Melanocyte of skin (primary cell): ENCODE results near the gene CHRNB1. TPM values are rescaled to one million over a fixed set of nuclear protein-coding genes. Genes with fewer than 3 reads are reported as not detected.

Experiments
- total RNA-seq, 2 donors: library from RNA; depleted of rRNA; stranded (reverse); fragments of >200 nt; gene quantifications; 2 replicates each; pipeline ENCODE4 v1.2.3, GENCODE V29; 2012

Gene CHRNB1
- 1 to 10 TPM; 5.5 to 5.7 TPM for total RNA-seq

GRCh38 chr17:7444682-7445618, at the start of gene CHRNB1:
TSS of gene CHRNB1 (plus strand) at chr17:7445061. CDS start at chr17:7445128, 67 bp downstream.

GRCh38 chr17:7403977-7404736, 40.7 kb upstream of the CHRNB1 start, which contains the start of gene TMEM256:
TSS of gene TMEM256 (minus strand) at chr17:7404097. CDS start at chr17:7404084, 13 bp downstream.

GRCh38 chr17:7407485-7408251, 37.2 kb upstream of the CHRNB1 start, which contains the start of gene NLGN2:
TSS of gene NLGN2 (plus strand) at chr17:7407845. CDS start at chr17:7408256, 411 bp downstream.

GRCh38 chr17:7419819-7420610, 24.8 kb upstream of the CHRNB1 start, which contains the start of gene SPEM1:
TSS of gene SPEM1 (plus strand) at chr17:7420324. CDS start at chr17:7420385, 61 bp downstream.

GRCh38 chr17:7425316-7425715, 19.5 kb upstream of the CHRNB1 start, which contains the start of gene SPEM2:
TSS of gene SPEM2 (plus strand) at chr17:7425616. CDS start at chr17:7425689, 73 bp downstream.

GRCh38 chr17:7428557-7428956, 16.3 kb upstream of the CHRNB1 start, which contains the start of gene SPEM3:
TSS of gene SPEM3 (plus strand) at chr17:7428857. CDS start at chr17:7428903, 46 bp downstream.

GRCh38 chr17:7439462-7440112, 5.3 kb upstream of the CHRNB1 start, which contains the start of gene FGF11:
TSS of gene FGF11 (plus strand) at chr17:7439512. CDS start at chr17:7439621, 109 bp downstream.

GRCh38 chr17:7479213-7480088, 34.6 kb downstream of the CHRNB1 start, which contains the start of gene ZBTB4:
TSS of gene ZBTB4 (minus strand) at chr17:7479631. CDS start at chr17:7466801, 12,830 bp downstream.

GRCh38 chr17:7481275-7481674, 36.4 kb downstream of the CHRNB1 start, which contains the start of gene SLC35G6:
TSS of gene SLC35G6 (plus strand) at chr17:7481446. CDS start at chr17:7481517, 71 bp downstream.

GRCh38 chr17:7484067-7484918, 39.4 kb downstream of the CHRNB1 start, which contains the start of gene POLR2A:
TSS of gene POLR2A (plus strand) at chr17:7484366.

Other genes starting within 250 kb of the CHRNB1 start
- gene DLG4, start 225.2 kb upstream of the CHRNB1 start, total RNA-seq = 1 to 10 TPM; 6.2 to 9.7 TPM
- 100 to 1,000 TPM in 1 of 2 donors, 10 to 100 TPM in 1; 86.6 to 149 TPM for gene ACADVL, start 225.1 kb upstream of the CHRNB1 start, total RNA-seq
- 100 to 1,000 TPM in 1 of 2 donors, 10 to 100 TPM in 1; 98.6 to 107 TPM for gene DVL2, start 210.5 kb upstream of the CHRNB1 start, total RNA-seq
- gene PHF23, start 205.6 kb upstream of the CHRNB1 start, total RNA-seq = 10 to 100 TPM; 65.7 to 80.9 TPM
- gene GABARAP, start 202.6 kb upstream of the CHRNB1 start, total RNA-seq = 100 to 1,000 TPM; 165 to 225 TPM
- 10 to 100 TPM; 18.6 to 30.3 TPM for gene CTDNEP1, start 193.3 kb upstream of the CHRNB1 start, total RNA-seq
- gene ELP5, start 192.8 kb upstream of the CHRNB1 start, total RNA-seq = 10 to 100 TPM; 33.7 to 47.3 TPM
- gene CLDN7, start 182.6 kb upstream of the CHRNB1 start, total RNA-seq = under 1 TPM; 0.69 to 1.00 TPM
- gene SLC2A4, start 163.3 kb upstream of the CHRNB1 start, total RNA-seq = under 1 TPM; under 0.01 to 0.34 TPM
- under 1 TPM in 1 of 2 donors, not detected in 1; 0.67 TPM for gene YBX2, start 150.4 kb upstream of the CHRNB1 start, total RNA-seq
- 100 to 1,000 TPM; 830 to 988 TPM for gene EIF5A, start 137.4 kb upstream of the CHRNB1 start, total RNA-seq
- 10 to 100 TPM; 74.7 to 87.2 TPM for gene GPS2, start 129.7 kb upstream of the CHRNB1 start, total RNA-seq
- 10 to 100 TPM; 14.8 to 16.7 TPM for gene NEURL4, start 115.7 kb upstream of the CHRNB1 start, total RNA-seq
- under 1 TPM in 1 of 2 donors, not detected in 1; 0.67 TPM for gene ACAP1, start 108.5 kb upstream of the CHRNB1 start, total RNA-seq
- 1 to 10 TPM; 1.3 to 3.4 TPM for gene KCTD11, start 92.9 kb upstream of the CHRNB1 start, total RNA-seq
- gene TMEM95, start 89.9 kb upstream of the CHRNB1 start, total RNA-seq = not detected
- gene TNK1, start 64.0 kb upstream of the CHRNB1 start, total RNA-seq = under 1 TPM; 0.69 to 1.00 TPM
- gene PLSCR3, start 50.5 kb upstream of the CHRNB1 start, total RNA-seq = 10 to 100 TPM in 1 of 2 donors, 1 to 10 TPM in 1; 9.6 to 12.0 TPM
- 100 to 1,000 TPM in 1 of 2 donors, 10 to 100 TPM in 1; 73.0 to 107 TPM for gene TMEM256, start 41.0 kb upstream of the CHRNB1 start, total RNA-seq
- 1 to 10 TPM; 4.0 to 4.1 TPM for gene NLGN2, start 37.2 kb upstream of the CHRNB1 start, total RNA-seq
- gene SPEM1, start 24.7 kb upstream of the CHRNB1 start, total RNA-seq = not detected
- not detected for gene SPEM2, start 19.4 kb upstream of the CHRNB1 start, total RNA-seq
- gene SPEM3, start 16.2 kb upstream of the CHRNB1 start, total RNA-seq = not detected
- 1 to 10 TPM; 7.3 to 7.9 TPM for gene TMEM102, start 9.6 kb upstream of the CHRNB1 start, total RNA-seq
- gene FGF11, start 5.5 kb upstream of the CHRNB1 start, total RNA-seq = under 1 TPM; under 0.01 to 0.33 TPM
- 10 to 100 TPM; 16.3 to 23.1 TPM for gene ZBTB4, start 34.6 kb downstream of the CHRNB1 start, total RNA-seq
- gene SLC35G6, start 36.4 kb downstream of the CHRNB1 start, total RNA-seq = not detected
- gene POLR2A, start 39.3 kb downstream of the CHRNB1 start, total RNA-seq = 10 to 100 TPM; 95.3 to 96.9 TPM
- gene TNFSF12, start 104.0 kb downstream of the CHRNB1 start, total RNA-seq = 10 to 100 TPM; 14.8 to 19.3 TPM
- gene TNFSF13, start 113.7 kb downstream of the CHRNB1 start, total RNA-seq = 1 to 10 TPM; 2.4 to 2.7 TPM
- gene SENP3, start 116.9 kb downstream of the CHRNB1 start, total RNA-seq = 100 to 1,000 TPM in 1 of 2 donors, 10 to 100 TPM in 1; 67.4 to 114 TPM
- gene CD68, start 134.6 kb downstream of the CHRNB1 start, total RNA-seq = 10 to 100 TPM; 18.3 to 20.0 TPM
- 100 to 1,000 TPM; 181 to 189 TPM for gene MPDU1, start 138.8 kb downstream of the CHRNB1 start, total RNA-seq
- gene SOX15, start 145.0 kb downstream of the CHRNB1 start, total RNA-seq = under 1 TPM in 1 of 2 donors, not detected in 1; 0.33 TPM
- 10 to 100 TPM; 36.3 to 36.5 TPM for gene FXR2, start 169.8 kb downstream of the CHRNB1 start, total RNA-seq
- 10 to 100 TPM; 22.4 to 24.6 TPM for gene SAT2, start 182.8 kb downstream of the CHRNB1 start, total RNA-seq
- under 1 TPM; 0.33 to 0.34 TPM for gene SHBG, start 185.1 kb downstream of the CHRNB1 start, total RNA-seq
- not detected for gene ATP1B2, start 205.9 kb downstream of the CHRNB1 start, total RNA-seq
- gene TP53, start 242.4 kb downstream of the CHRNB1 start, total RNA-seq = 10 to 100 TPM; 43.0 to 47.1 TPM
- gene WRAP53, start 243.4 kb downstream of the CHRNB1 start, total RNA-seq = 10 to 100 TPM in 1 of 2 donors, 1 to 10 TPM in 1; 8.6 to 17.3 TPM